PFSK-1 (cell line): ENCODE data around the gene WRAP73.

Experiments
- POLR2AphosphoS5 ChIP-seq: IDR thresholded peaks from 2 replicates; pipeline ENCODE4 v1.6.1; 2012; ENCODE audit warnings: low read depth, mild to moderate bottlenecking, control low read depth, low read length, moderate library complexity
- REST ChIP-seq, 2 experiments: IDR thresholded peaks; 2 replicates each; pipeline versions ENCODE4 v1.6.1 to v1.8.0; 2011 to 2012; ENCODE audit warnings: low read depth in 2 of 2, low read length in 2 of 2, control low read depth in 1 of 2, inconsistent platforms in 1 of 2, mild to moderate bottlenecking in 1 of 2, moderate library complexity in 1 of 2; ENCODE audit not compliant: insufficient read depth in 1 of 2
- TAF1 ChIP-seq: IDR thresholded peaks from 2 replicates; pipeline ENCODE4 v1.6.1; 2012; ENCODE audit warnings: low read length, control low read depth, borderline replicate concordance; ENCODE audit not compliant: insufficient read depth

GRCh38 chr1:3629561-3630160 is 20.2 kb downstream of the WRAP73 start:
- no peak for TF ChIP-seq TAF1
- TF ChIP-seq POLR2AphosphoS5: no peak
- no peak for TF ChIP-seq REST (IDR thresholded peaks at IDR 0.05; ENCODE audit: insufficient read depth in 1 of 2, low read depth in 2 of 2, low read length in 2 of 2)
